Breast epithelium (tissue), 4 donors: ENCODE measurements around the gene SYNJ2BP. TPM values are rescaled to one million over a fixed set of nuclear protein-coding genes. Genes with fewer than 3 reads are reported as not detected.
"Not testable (repeated sequence)": the region's sequence is repeated elsewhere in the genome, so short reads cannot be mapped to it uniquely, and the experiment has no call there.

ENCODE experiments used
- DNase-seq, 2 donors: peaks; one replicate each; pipeline ENCODE4 v3.0.0-alpha.2; 2019; ENCODE audit warnings: low spot score in 2 of 2
- H3K27ac ChIP-seq, 2 donors: fragments of 200-600 bp; sonication (generic) in 1 of 2; one replicate each; pipeline ENCODE4 v1.5.1; 2016 to 2019; ENCODE audit warnings: mild to moderate bottlenecking in 1 of 2
- H3K27me3 ChIP-seq, 2 donors: fragments of 200-600 bp; sonication (generic) in 1 of 2; one replicate each; pipeline versions ENCODE4 v1.5.1 to v1.6.0; 2017 to 2019; ENCODE audit warnings: control low read depth in 1 of 2, mild to moderate bottlenecking in 1 of 2
- H3K36me3 ChIP-seq: fragments of 200-600 bp; one replicate; pipeline ENCODE4 v1.5.1; 2019
- H3K4me1 ChIP-seq, 2 donors: fragments of 200-600 bp; sonication (generic); one replicate each; pipeline ENCODE4 v1.5.1; 2016 to 2019; ENCODE audit warnings: control low read depth in 1 of 2
- H3K4me3 ChIP-seq, 3 donors: fragments of 200-600 bp; sonication (generic); 1 replicate in 2 of 3; 2 replicates in 1 of 3; pipeline ENCODE4 v1.5.1; 2016 to 2019; ENCODE audit warnings: mild to moderate bottlenecking in 3 of 3, moderate library complexity in 2 of 3
- H3K9me3 ChIP-seq, 2 donors: fragments of 200-600 bp; sonication (generic) in 1 of 2; one replicate each; pipeline ENCODE4 v1.5.1; 2016 to 2019; ENCODE audit warnings: control low read depth in 1 of 2
- POLR2A ChIP-seq: fragments of 450-650 bp; IDR thresholded peaks from one replicate; pipeline ENCODE4 v1.6.1; 2016; ENCODE audit warnings: antibody characterized with exemption, mild to moderate bottlenecking, moderate library complexity
- POLR2AphosphoS5 ChIP-seq, 3 donors: sonication (generic); formaldehyde crosslinking; IDR thresholded peaks; one replicate each; pipeline ENCODE4 v1.6.1; 2017; ENCODE audit warnings: antibody characterized with exemption in 3 of 3
- intact Hi-C: fragments of 100-400 bp; cut with DNase I; formaldehyde crosslinking; loops from one replicate; pipeline ENCODE4 v1.15.1; 2023; ENCODE audit warnings: low total_unique reads
- total RNA-seq, 3 donors: library from RNA; depleted of rRNA; stranded (reverse); fragments of >200 nt; gene quantifications; one replicate each; pipeline ENCODE4 v1.1.0, GENCODE V29; 2016
- TF ChIP-seq, protein P1 (sequence below), 3 donors: fragments of 450-650 bp; IDR thresholded peaks; one replicate each; pipeline ENCODE4 v1.5.1; 2016 to 2017; ENCODE audit warnings: antibody characterized with exemption in 3 of 3, mild to moderate bottlenecking in 3 of 3, moderate library complexity in 3 of 3

The SYNJ2BP gene
- total RNA-seq, 3 donors from 2014 or later, result 14.2 to 26.2 (median 19.3) TPM

DNA sequence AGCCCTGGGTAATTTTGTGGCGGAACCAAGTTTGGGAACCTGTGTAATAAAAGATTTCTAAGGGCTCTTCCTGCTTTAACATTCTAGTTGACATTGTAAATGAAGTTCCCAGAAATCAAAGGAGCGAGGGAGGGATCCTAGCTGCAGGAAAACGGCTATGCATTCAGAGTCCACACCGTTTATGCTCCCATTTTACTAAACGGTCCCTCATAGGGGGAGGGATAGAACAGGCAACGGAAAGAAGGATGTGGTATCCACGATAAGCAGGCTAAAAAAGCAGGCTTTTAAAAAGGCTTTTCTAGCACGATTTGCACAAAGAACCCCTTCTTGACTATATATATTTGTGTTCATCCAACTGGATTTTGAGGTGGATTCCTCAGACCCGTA lies 559 bp downstream of the SYNJ2BP start:
- H3K36me3 ChIP-seq, result no peaks in the 10 kb centered on the region
- no peaks in the 10 kb centered on the region for H3K27me3 ChIP-seq
- H3K4me3 ChIP-seq, result peak overlapping the region; percentile 73 to 91 (median 78)
- TF ChIP-seq POLR2A (no peak), POLR2AphosphoS5 (IDR thresholded peaks at IDR 0.05) (no peak)
- TF ChIP-seq, protein P1, sequence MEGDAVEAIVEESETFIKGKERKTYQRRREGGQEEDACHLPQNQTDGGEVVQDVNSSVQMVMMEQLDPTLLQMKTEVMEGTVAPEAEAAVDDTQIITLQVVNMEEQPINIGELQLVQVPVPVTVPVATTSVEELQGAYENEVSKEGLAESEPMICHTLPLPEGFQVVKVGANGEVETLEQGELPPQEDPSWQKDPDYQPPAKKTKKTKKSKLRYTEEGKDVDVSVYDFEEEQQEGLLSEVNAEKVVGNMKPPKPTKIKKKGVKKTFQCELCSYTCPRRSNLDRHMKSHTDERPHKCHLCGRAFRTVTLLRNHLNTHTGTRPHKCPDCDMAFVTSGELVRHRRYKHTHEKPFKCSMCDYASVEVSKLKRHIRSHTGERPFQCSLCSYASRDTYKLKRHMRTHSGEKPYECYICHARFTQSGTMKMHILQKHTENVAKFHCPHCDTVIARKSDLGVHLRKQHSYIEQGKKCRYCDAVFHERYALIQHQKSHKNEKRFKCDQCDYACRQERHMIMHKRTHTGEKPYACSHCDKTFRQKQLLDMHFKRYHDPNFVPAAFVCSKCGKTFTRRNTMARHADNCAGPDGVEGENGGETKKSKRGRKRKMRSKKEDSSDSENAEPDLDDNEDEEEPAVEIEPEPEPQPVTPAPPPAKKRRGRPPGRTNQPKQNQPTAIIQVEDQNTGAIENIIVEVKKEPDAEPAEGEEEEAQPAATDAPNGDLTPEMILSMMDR (IDR thresholded peaks at IDR 0.05), result no peak
- intact Hi-C loops, result no loop called here
- H3K4me1 ChIP-seq, result no peaks in the 10 kb centered on the region
- peak overlapping the region; percentile 75 to 86 for H3K27ac ChIP-seq
- no peak for DNase-seq
- H3K9me3 ChIP-seq, result no peaks in the 10 kb centered on the region

DNA sequence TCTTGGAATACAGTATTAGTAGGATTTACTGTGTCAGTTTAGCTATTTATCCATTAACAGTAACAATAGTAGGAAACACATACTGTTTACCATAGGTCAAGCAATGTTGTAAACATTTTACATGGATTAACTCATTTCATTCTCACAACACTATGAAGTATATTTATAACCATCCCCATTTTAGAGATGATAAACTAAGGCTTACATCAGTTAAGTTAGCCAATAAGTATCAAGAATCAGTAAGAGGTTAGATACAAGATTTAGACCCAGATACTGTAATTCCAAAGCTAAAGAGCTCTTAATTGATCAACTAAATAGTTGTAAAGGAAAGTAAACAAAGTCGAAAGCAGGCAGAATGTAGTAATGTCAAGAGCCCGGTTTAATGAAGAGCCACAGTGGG lies 1.1 kb downstream of the SYNJ2BP start:
- H3K27me3 ChIP-seq, result no peaks in the 10 kb centered on the region
- no peaks in the 10 kb centered on the region for H3K36me3 ChIP-seq
- DNase-seq, result no peak
- no peak overlapping the region for H3K27ac ChIP-seq
- H3K4me3 ChIP-seq, result peak overlapping the region; percentile 73 to 91 (median 78)
- TF ChIP-seq, protein P1 (IDR thresholded peaks at IDR 0.05), result no peak
- TF ChIP-seq POLR2AphosphoS5 (IDR thresholded peaks at IDR 0.05), result no peak
- TF ChIP-seq POLR2A, result no peak
- no peaks in the 10 kb centered on the region for H3K9me3 ChIP-seq
- intact Hi-C loops, result no loop called here
- H3K4me1 ChIP-seq, result no peaks in the 10 kb centered on the region

DNA sequence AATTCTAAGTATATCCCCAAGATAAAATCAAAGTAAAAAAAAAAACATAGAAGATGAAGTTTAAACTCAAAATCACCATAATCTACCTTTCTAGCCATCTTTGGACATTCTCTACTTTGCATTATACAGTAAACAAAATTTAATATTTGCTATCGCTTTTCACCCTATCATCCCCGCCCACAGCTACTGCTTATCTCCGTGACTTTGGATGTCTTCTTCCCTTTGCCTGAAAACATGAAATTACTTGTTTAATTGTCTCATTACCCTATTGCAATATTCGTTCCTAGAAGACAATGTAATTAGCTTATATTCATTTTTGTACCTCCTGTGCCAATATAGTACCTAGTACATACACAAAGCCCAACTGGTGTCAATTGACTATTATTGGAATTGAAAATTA lies 9.3 kb downstream of the SYNJ2BP start:
- Histone ChIP-seq H3K4me1 (no peaks in the 10 kb centered on the region), H3K27me3 (no peaks in the 10 kb centered on the region), H3K36me3 (no peaks in the 10 kb centered on the region), H3K4me3 (no peak overlapping the region), H3K9me3 (no peaks in the 10 kb centered on the region), H3K27ac (no peak overlapping the region)
- intact Hi-C loops, result no loop called here
- TF ChIP-seq POLR2A (no peak), POLR2AphosphoS5 (IDR thresholded peaks at IDR 0.05) (no peak)
- TF ChIP-seq, protein P1 (IDR thresholded peaks at IDR 0.05), result no peak
- no peak for DNase-seq

DNA sequence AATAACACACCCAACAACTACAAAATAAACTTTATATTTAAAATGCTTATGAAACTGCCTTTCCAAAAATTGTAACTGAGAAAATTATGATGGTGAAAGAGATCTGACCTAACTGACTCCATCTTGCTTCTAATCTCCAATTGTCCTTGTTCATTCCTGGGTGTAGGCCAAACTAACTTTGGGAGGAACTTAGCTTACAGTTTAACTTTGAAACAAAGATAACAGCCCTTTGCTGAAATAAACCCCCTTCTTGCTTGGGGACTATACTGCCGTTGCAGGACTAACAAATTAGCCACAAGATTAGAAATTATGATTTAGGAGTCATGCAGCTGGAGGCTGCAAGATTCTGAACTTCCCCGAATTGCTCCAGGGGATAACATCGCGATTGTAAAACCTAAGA lies 10.7 kb downstream of the SYNJ2BP start:
- intact Hi-C loops, H3K4me1 ChIP-seq, H3K27me3 ChIP-seq, H3K9me3 ChIP-seq, H3K36me3 ChIP-seq, H3K27ac ChIP-seq, H3K4me3 ChIP-seq, DNase-seq: not testable (repeated sequence)

DNA sequence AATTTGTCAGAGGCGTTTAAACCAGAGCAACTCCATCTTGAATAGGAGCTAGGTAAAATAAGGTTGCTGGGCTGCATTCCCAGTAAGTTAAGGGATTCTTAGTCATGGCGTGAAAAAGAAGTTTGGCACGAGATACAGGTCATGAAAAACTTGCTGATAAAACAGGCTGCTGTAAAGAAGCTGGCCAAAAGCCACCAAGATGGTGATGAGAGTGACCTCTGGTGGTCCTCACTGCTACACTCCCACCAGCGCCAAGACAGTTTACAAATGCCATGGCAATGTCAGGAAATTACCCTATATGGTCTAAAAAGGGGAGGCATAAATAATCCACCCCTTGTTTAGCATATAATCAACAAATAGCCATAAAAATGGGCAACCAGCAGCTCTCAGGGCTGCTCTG lies 13.6 kb downstream of the SYNJ2BP start:
- H3K4me3 ChIP-seq, DNase-seq, H3K36me3 ChIP-seq, H3K27me3 ChIP-seq, H3K4me1 ChIP-seq, H3K9me3 ChIP-seq, intact Hi-C loops, H3K27ac ChIP-seq: not testable (repeated sequence)

DNA sequence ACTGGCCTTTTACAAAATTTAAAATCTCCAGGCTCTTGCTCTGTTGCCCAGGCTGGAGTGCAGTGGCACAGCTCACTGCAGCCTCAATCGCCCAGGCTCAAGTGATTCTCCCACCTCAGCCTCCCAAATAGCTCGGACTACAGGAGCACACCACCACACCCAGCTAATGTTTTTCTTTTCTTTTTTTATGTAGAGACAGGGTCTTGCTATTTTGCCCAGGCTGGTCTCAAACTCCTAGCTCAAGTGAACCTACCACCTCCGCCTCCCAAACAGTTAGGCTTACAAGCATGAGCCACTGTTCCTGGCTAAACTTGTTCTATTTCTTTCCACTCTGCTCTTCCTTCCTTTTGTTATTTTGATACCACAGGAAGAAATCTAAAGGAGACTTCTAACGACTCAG lies 15.2 kb downstream of the SYNJ2BP start:
- H3K9me3 ChIP-seq, result no peaks in the 10 kb centered on the region
- no peak for DNase-seq
- intact Hi-C loops, result no loop called here
- TF ChIP-seq POLR2AphosphoS5 (IDR thresholded peaks at IDR 0.05) (no peak), POLR2A (no peak)
- TF ChIP-seq, protein P1 (IDR thresholded peaks at IDR 0.05), result no peak
- no peaks in the 10 kb centered on the region for H3K4me1 ChIP-seq
- H3K4me3 ChIP-seq, result no peak overlapping the region
- H3K36me3 ChIP-seq, result no peaks in the 10 kb centered on the region
- H3K27me3 ChIP-seq, result no peaks in the 10 kb centered on the region
- H3K27ac ChIP-seq, result no peak overlapping the region
